ENCODE measurements around the gene AHCY.

DNA sequence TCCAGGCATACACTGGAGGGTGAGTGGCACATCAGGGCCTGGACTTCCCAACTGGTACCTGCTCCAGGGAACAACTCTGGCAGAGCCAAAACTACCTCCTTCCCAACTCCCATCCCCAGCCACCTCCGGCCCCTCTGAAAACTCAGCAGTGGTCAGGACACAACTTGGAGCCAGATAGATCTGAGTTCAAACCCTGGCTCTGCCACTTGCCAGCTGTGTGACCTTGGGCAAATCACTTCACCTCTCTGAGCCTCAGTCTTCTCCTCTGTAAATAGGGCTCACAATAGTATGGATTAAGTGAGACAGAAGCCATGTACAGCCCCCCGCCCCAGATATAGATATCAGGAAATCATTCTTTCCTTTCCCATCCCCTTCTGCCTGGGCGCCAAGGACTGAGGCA lies 10.7 kb downstream of the AHCY start:
- TF ChIP-seq EZH2 (IDR thresholded peaks at IDR 0.05) = no peak
- TF ChIP-seq CTCF (IDR thresholded peaks at IDR 0.05 in 2 of 3, conservative IDR thresholded peaks at IDR 0.05 in 1 of 3; ENCODE audit: borderline replicate concordance in 1 of 3, insufficient read depth in 1 of 3, low read depth in 2 of 3, low read length in 2 of 3) = no peak
- TF ChIP-seq ZNF274 (IDR thresholded peaks at IDR 0.05; ENCODE audit: low read depth, low read length) = no peak

Measured in HCT116 (cell line).